ENCODE measurements around the gene GREM1. TPM values are rescaled to one million over a fixed set of nuclear protein-coding genes. Genes with fewer than 3 reads are reported as not detected.

The GREM1 gene
- total and polyA plus RNA-seq, 2 experiments from 2014 or later = 0.09 TPM; not detected in 1

DNA sequence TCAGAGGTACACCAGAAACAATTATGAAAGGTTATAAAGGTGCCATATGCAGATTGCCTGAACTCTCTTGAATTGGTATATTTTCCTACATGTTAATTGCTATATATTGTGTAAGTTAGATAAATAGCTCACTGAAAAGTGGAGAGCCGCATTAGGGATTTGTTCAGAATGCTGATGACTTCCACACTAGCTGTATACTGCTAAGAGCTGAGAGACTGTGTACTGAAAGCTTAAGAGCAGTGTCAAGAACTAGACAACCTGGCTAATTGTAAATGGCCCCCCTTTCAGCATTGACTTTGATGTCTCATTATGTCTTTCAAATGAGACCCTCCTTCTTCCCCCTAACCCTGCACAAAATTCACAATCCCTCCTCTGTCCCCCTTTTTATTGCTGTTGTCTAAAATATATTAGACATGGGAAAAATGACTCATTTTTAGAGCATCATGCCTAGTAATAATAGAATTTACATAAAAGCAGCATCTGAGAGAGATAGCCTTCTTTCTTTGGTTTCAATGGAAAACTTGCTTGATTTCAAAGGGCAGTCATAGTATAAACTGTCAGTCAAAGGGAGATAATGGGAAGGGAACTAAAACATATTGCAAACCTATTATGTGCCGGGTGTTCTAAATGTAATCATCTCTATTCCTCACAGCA is 34.7 kb upstream of the GREM1 start:
- Histone ChIP-seq H3K9me3 (ENCODE audit: low read depth) (no peaks in the 10 kb centered on the region), H3K27ac (no peak overlapping the region), H3K27me3 (no peaks in the 10 kb centered on the region), H3K4me1 (ENCODE audit: low read depth) (no peaks in the 10 kb centered on the region), H3K4me3 (no peak overlapping the region), H3K36me3 (no peaks in the 10 kb centered on the region)
- TF ChIP-seq, protein P1, sequence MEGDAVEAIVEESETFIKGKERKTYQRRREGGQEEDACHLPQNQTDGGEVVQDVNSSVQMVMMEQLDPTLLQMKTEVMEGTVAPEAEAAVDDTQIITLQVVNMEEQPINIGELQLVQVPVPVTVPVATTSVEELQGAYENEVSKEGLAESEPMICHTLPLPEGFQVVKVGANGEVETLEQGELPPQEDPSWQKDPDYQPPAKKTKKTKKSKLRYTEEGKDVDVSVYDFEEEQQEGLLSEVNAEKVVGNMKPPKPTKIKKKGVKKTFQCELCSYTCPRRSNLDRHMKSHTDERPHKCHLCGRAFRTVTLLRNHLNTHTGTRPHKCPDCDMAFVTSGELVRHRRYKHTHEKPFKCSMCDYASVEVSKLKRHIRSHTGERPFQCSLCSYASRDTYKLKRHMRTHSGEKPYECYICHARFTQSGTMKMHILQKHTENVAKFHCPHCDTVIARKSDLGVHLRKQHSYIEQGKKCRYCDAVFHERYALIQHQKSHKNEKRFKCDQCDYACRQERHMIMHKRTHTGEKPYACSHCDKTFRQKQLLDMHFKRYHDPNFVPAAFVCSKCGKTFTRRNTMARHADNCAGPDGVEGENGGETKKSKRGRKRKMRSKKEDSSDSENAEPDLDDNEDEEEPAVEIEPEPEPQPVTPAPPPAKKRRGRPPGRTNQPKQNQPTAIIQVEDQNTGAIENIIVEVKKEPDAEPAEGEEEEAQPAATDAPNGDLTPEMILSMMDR (IDR thresholded peaks at IDR 0.05; ENCODE audit: low read depth, low read length) = no peak
- DNase-seq (ENCODE audit: low read depth in 1 of 2, low spot score in 1 of 2) = no peak

DNA sequence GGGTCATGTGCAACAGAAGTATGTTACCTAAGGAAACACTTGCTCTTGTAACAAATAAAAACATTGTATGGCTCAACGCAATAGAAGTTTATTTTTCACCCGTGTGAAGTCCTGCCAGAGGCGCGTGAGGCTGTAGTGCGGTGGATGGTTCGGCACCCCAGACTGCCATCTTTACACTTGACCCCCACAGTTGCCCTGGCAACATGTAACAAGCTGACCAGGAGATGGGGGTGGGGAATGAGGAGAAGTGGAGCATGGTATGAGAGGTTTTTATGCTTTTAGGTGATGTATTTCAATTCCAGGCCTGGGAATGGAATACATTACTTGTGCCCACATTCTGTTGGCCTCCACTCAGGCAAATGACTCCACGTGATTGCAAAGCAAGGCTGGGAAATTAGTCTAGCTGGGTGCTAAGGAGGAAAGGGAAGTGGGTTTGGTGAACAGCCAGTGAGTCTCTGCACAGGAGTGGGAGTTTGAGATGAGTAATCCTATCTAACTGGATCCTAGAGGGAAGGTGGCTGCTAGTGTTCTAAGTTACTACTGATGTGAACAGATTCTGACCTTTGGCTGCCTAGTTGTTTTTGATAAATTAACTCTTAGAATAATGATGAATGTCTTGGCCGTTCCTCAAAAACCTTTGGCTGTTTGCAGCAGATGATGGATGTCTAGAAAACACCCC is 33.8 kb upstream of the GREM1 start:
- peak in 1 of 2 donors; percentile 96 for DNase-seq (ENCODE audit: low read depth in 1 of 2, low spot score in 1 of 2)
- Histone ChIP-seq H3K27me3 (no peaks in the 10 kb centered on the region), H3K4me3 (no peak overlapping the region), H3K27ac (no peak overlapping the region), H3K9me3 (ENCODE audit: low read depth) (no peaks in the 10 kb centered on the region), H3K4me1 (ENCODE audit: low read depth) (no peaks in the 10 kb centered on the region), H3K36me3 (no peaks in the 10 kb centered on the region)
- TF ChIP-seq, protein P1 (IDR thresholded peaks at IDR 0.05; ENCODE audit: low read depth, low read length) = no peak

DNA sequence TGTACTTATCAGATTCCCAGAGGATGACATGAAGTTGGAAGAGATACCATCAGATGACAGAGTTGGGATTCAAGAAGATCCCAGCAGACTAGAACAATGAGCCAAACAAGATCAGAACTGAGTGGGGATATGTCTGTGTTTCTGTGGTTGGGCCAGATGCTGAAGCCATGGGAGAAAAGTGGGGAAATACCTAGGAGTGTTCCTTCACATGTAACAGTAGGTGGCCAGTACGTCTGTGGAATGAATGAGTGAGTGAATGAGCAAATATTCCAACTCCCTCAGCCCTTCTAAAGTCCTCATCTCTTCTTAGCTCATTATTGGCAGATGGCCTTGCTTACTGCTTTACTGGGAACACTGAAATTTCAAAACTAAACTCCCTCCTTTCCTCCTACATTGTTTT is 32.2 kb upstream of the GREM1 start:
- Histone ChIP-seq H3K4me1 (ENCODE audit: low read depth) (no peaks in the 10 kb centered on the region), H3K9me3 (ENCODE audit: low read depth) (no peaks in the 10 kb centered on the region), H3K4me3 (no peak overlapping the region), H3K36me3 (no peaks in the 10 kb centered on the region), H3K27ac (no peak overlapping the region), H3K27me3 (no peaks in the 10 kb centered on the region)
- DNase-seq (ENCODE audit: low read depth in 1 of 2, low spot score in 1 of 2) = peak in 1 of 2 donors; percentile 64
- TF ChIP-seq, protein P1 (IDR thresholded peaks at IDR 0.05; ENCODE audit: low read depth, low read length) = no peak

DNA sequence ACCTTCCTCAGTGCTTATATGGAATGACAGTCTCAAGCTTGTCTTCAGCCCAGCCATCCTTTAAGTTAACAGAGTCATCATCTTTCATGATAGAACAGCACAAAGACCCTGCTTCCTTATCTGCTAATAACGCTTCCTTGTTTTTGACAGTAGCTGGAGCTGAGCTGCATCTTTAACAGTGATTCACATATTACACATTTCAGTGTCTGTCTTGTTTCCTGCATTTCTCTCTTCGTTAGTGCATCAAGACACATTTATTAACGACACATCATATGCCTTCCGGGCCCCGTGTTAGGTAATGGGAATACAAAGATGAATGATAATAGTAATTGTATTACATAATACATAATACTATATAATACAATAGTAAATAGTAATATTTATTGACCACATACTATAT is 30.2 kb upstream of the GREM1 start:
- Histone ChIP-seq H3K27me3 (no peaks in the 10 kb centered on the region), H3K4me1 (ENCODE audit: low read depth) (no peaks in the 10 kb centered on the region), H3K27ac (no peak overlapping the region), H3K4me3 (no peak overlapping the region), H3K9me3 (ENCODE audit: low read depth) (no peaks in the 10 kb centered on the region), H3K36me3 (no peaks in the 10 kb centered on the region)
- TF ChIP-seq, protein P1 (IDR thresholded peaks at IDR 0.05; ENCODE audit: low read depth, low read length) = no peak
- DNase-seq (ENCODE audit: low read depth in 1 of 2, low spot score in 1 of 2) = no peak

DNA sequence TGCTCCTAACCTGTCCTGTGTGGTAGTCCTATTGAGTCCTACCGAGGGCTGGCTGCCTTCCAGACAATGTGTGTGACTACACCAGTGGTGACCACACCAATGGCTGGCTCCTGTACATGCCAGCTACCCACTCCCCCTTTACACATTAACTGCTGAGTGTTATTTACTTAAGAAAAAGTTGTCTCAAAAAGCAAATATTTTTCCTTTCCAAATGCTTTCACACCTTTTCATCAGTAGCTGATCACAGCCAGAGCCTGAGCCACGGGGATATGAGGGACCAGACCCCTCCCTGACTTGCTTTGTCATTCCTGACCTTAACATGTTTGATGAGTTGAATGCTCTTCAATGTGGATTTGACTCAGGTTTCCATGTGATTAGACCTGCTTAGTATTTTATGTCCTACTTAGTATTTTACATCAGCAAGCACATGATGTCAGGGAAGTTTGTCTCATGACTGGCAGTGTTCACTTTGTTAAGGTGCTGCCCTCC is 29.6 kb upstream of the GREM1 start:
- H3K4me3 ChIP-seq = no peak overlapping the region
- H3K4me1 ChIP-seq (ENCODE audit: low read depth) = no peaks in the 10 kb centered on the region
- no peak overlapping the region for H3K27ac ChIP-seq
- H3K27me3 ChIP-seq = no peaks in the 10 kb centered on the region
- H3K9me3 ChIP-seq (ENCODE audit: low read depth) = no peaks in the 10 kb centered on the region
- TF ChIP-seq, protein P1 (IDR thresholded peaks at IDR 0.05; ENCODE audit: low read depth, low read length) = no peak
- no peaks in the 10 kb centered on the region for H3K36me3 ChIP-seq
- DNase-seq (ENCODE audit: low read depth in 1 of 2, low spot score in 1 of 2) = no peak
